OCI-LY1 (cell line): ENCODE data around the gene GLT8D2.

Experiments used
- H2AFZ ChIP-seq: fragments of 200-600 bp; sonication (generic), shearing (Covaris generic); 2 replicates; pipeline ENCODE4 v1.6.0; 2014; ENCODE audit warnings: antibody characterized with exemption, mild to moderate bottlenecking, low read length
- H3F3A ChIP-seq: fragments of 200-600 bp; sonication (generic), shearing (Covaris generic); 2 replicates; pipeline ENCODE4 v1.6.0; 2014; ENCODE audit warnings: mild to moderate bottlenecking, antibody characterized with exemption, low read length, moderate library complexity; ENCODE audit not compliant: insufficient read depth
- H3K27ac ChIP-seq: fragments of 200-600 bp; sonication (generic); 2 replicates; pipeline ENCODE4 v1.5.1; 2014; ENCODE audit warnings: low read length, mixed run types, mild to moderate bottlenecking, low read depth; ENCODE audit not compliant: poor library complexity, severe bottlenecking
- H3K27me3 ChIP-seq: fragments of 200-600 bp; sonication (generic); 2 replicates; pipeline ENCODE4 v1.6.0; 2014; ENCODE audit warnings: antibody characterized with exemption, mild to moderate bottlenecking, low read length, moderate library complexity; ENCODE audit not compliant: insufficient read depth
- H3K36me3 ChIP-seq: fragments of 200-600 bp; sonication (generic); 2 replicates; pipeline ENCODE4 v1.6.1; 2014; ENCODE audit warnings: mild to moderate bottlenecking, antibody characterized with exemption, low read length, moderate library complexity, mixed read lengths; ENCODE audit not compliant: insufficient read depth
- H3K4me1 ChIP-seq: fragments of 200-600 bp; sonication (generic); 2 replicates; pipeline ENCODE4 v1.5.1; 2014; ENCODE audit warnings: mild to moderate bottlenecking, low read length, moderate library complexity; ENCODE audit not compliant: insufficient read depth, severe bottlenecking
- H3K4me2 ChIP-seq: fragments of 200-600 bp; sonication (generic), shearing (Covaris generic); 2 replicates; pipeline ENCODE4 v1.6.1; 2014; ENCODE audit warnings: low read length
- H3K4me3 ChIP-seq: fragments of 200-600 bp; sonication (generic); 2 replicates; pipeline ENCODE4 v1.5.1; 2014; ENCODE audit warnings: low read length, low read depth, mild to moderate bottlenecking, mixed read lengths; ENCODE audit not compliant: poor library complexity, severe bottlenecking
- H3K79me2 ChIP-seq: fragments of 200-600 bp; shearing (Covaris generic); 2 replicates; pipeline ENCODE4 v1.6.1; 2016; ENCODE audit warnings: mixed run types, low read length, mixed read lengths; ENCODE audit not compliant: insufficient read depth
- H3K9ac ChIP-seq: fragments of 200-600 bp; sonication (generic), shearing (Covaris generic); 2 replicates; pipeline ENCODE4 v1.6.1; 2014; ENCODE audit warnings: mild to moderate bottlenecking, low read length, mixed read lengths
- H3K9me2 ChIP-seq: fragments of 200-600 bp; sonication (generic), shearing (Covaris generic); 2 replicates; pipeline ENCODE4 v1.6.1; 2014; ENCODE audit warnings: low read depth, mild to moderate bottlenecking, low read length, mixed read lengths
- H3K9me3 ChIP-seq: fragments of 200-600 bp; shearing (Covaris generic); 2 replicates; pipeline ENCODE4 v1.6.1; 2014; ENCODE audit warnings: low read length, mixed read lengths
- H4K20me1 ChIP-seq: fragments of 200-600 bp; sonication (generic), shearing (Covaris generic); 2 replicates; pipeline ENCODE4 v1.6.0; 2016; ENCODE audit warnings: mild to moderate bottlenecking, low read length; ENCODE audit not compliant: insufficient read depth
- EZH2 ChIP-seq: fragments of 200-600 bp; sonication (generic), shearing (Covaris generic); IDR thresholded peaks from 2 replicates; pipeline ENCODE4 v1.8.0; 2017; ENCODE audit warnings: borderline replicate concordance, mixed run types, mild to moderate bottlenecking, antibody characterized with exemption, low read length, moderate library complexity, mixed read lengths
- TF ChIP-seq, protein P1 (sequence below): fragments of 200-600 bp; sonication (generic), shearing (Covaris generic); IDR thresholded peaks from 2 replicates; pipeline ENCODE4 v1.5.1; 2017; ENCODE audit warnings: mild to moderate bottlenecking, antibody characterized with exemption, low read length, moderate library complexity, mixed read lengths

The GLT8D2 gene

DNA sequence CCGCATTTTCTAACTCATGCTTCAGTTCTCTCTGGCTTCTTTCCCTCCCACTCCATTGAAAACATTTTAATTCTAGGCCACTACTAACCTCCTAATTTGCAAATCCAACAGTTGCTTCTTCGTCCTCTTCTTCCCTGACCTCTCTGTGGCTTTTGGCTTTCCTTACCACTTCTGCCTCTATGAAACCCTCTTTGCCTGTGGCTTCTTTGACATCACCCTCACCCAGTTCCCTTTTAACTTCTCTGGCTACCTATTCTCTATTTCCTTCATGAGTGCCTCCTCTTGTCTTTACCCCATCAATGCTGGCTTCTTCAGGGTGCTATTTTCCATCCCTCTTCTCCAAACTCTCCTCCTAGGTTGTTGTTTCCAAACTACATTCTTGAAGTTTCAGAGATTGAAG, 10.0 kb upstream of the GLT8D2 start:
- Histone ChIP-seq H3K4me1 (no peaks in the 10 kb centered on the region), H3K27ac (no peak overlapping the region), H3F3A (no peaks in the 10 kb centered on the region), H4K20me1 (no peaks in the 10 kb centered on the region), H3K9ac (no peak overlapping the region), H3K4me2 (no peak overlapping the region), H3K79me2 (no peaks in the 10 kb centered on the region), H2AFZ (no peak overlapping the region), H3K9me2 (no peaks in the 10 kb centered on the region), H3K4me3 (no peak overlapping the region), H3K36me3 (no peaks in the 10 kb centered on the region), H3K27me3 (no peaks in the 10 kb centered on the region), H3K9me3 (no peaks in the 10 kb centered on the region)
- TF ChIP-seq, protein P1, sequence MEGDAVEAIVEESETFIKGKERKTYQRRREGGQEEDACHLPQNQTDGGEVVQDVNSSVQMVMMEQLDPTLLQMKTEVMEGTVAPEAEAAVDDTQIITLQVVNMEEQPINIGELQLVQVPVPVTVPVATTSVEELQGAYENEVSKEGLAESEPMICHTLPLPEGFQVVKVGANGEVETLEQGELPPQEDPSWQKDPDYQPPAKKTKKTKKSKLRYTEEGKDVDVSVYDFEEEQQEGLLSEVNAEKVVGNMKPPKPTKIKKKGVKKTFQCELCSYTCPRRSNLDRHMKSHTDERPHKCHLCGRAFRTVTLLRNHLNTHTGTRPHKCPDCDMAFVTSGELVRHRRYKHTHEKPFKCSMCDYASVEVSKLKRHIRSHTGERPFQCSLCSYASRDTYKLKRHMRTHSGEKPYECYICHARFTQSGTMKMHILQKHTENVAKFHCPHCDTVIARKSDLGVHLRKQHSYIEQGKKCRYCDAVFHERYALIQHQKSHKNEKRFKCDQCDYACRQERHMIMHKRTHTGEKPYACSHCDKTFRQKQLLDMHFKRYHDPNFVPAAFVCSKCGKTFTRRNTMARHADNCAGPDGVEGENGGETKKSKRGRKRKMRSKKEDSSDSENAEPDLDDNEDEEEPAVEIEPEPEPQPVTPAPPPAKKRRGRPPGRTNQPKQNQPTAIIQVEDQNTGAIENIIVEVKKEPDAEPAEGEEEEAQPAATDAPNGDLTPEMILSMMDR = no peak
- no peak for TF ChIP-seq EZH2

DNA sequence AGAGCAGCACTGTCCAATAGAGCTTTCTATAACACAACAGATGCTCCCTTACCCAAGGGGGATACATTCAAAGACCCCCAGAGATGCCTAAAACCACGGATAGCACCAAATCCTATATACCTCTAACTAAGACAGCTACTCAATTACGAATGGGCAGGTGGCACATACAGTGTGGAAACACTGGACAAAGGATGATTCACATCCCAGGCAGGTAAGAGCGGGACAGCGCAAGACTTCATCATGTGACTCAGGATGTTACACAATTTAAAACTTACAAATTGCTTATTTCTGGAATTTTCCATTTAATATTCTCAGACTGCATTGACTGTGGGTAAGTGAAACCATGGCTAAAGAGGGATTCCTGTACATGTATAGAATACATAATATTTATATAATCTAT, 8.8 kb upstream of the GLT8D2 start:
- Histone ChIP-seq H2AFZ (no peak overlapping the region), H3K36me3 (no peaks in the 10 kb centered on the region), H3K4me2 (no peak overlapping the region), H4K20me1 (no peaks in the 10 kb centered on the region), H3K27me3 (no peaks in the 10 kb centered on the region), H3K9me2 (no peaks in the 10 kb centered on the region), H3K9ac (no peak overlapping the region), H3K27ac (no peak overlapping the region), H3K4me1 (no peaks in the 10 kb centered on the region), H3F3A (no peaks in the 10 kb centered on the region), H3K79me2 (no peaks in the 10 kb centered on the region), H3K4me3 (no peak overlapping the region), H3K9me3 (no peaks in the 10 kb centered on the region)
- no peak for TF ChIP-seq EZH2
- TF ChIP-seq, protein P1 = no peak

DNA sequence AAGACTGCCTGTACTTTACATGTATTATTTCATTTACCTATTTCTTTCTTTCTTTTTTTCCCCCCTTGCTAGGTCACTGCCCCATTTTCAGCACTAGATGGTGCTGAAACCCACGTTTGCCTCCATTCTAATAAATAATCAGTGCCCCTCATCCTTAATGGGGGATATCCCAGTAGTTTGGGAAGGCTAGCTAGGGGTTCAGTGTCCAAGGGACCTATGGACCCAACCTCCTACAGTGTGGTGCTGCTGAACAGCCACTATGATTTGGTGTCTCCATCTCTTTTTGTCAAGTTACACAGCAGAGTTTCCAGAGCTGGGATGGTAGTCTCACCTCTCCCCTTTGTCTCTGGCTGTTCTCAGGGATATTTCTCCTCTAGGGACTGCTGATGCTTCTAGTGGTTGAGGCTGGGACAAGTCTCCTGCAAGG, 7.8 kb upstream of the GLT8D2 start:
- H3K9me3 ChIP-seq = no peaks in the 10 kb centered on the region

More for the DNA sequence above, 7.8 kb upstream of the GLT8D2 start:
- Histone ChIP-seq H3K4me3 (no peak overlapping the region), H3K9ac (no peak overlapping the region), H3K79me2 (no peaks in the 10 kb centered on the region), H3K27ac (no peak overlapping the region), H3K27me3 (no peaks in the 10 kb centered on the region), H4K20me1 (no peaks in the 10 kb centered on the region), H3K36me3 (no peaks in the 10 kb centered on the region), H3K9me2 (no peaks in the 10 kb centered on the region), H3F3A (no peaks in the 10 kb centered on the region), H3K4me2 (no peak overlapping the region), H3K4me1 (no peaks in the 10 kb centered on the region), H2AFZ (no peak overlapping the region)
- TF ChIP-seq, protein P1 = peak; percentile 51
- no peak for TF ChIP-seq EZH2
